Measurements from ENCODE around the gene APOBEC3C.

DNA sequence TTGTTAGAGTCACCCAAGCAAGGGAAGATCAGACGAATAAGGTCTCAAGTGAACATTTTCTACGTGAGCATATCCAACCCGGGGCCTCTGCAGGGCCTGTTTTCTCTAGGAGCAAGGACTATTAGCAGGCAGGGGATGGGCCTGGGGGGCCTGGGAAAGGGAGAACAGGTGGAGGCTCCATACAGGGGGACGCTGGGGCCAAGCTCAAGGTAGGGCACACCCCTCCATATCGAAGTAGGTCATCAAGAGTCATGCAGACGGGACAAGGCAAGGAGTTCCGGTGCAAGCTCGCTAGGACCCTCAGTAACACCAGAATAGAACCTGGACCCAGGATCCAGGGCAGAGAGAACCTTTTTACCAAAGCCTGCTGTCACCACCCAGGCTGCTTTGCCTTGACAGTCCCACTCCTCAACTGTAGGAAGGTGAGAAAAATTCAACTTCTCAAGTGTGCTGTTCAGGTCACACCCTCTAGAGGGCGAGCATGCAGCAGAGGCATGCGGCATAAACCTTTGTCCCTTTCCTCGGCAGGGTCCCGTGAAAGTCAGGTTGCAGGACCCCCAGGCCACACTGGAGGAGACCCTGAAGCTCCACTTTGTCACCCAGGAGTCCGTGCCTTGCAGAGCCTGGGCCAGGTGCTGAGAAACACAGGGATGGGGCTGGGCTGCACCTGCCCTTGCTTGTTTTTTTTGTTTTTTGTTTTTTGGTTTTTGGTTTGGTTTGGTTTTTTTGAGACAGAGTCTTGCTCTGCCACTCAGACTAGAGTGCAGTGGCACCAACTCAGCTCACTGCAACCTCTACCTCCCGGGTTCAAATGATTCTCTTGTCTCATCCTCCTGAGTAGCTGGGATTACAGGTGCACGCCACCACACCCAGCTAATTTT is 40.5 kb upstream of the APOBEC3C start:
- TF ChIP-seq, protein P1, sequence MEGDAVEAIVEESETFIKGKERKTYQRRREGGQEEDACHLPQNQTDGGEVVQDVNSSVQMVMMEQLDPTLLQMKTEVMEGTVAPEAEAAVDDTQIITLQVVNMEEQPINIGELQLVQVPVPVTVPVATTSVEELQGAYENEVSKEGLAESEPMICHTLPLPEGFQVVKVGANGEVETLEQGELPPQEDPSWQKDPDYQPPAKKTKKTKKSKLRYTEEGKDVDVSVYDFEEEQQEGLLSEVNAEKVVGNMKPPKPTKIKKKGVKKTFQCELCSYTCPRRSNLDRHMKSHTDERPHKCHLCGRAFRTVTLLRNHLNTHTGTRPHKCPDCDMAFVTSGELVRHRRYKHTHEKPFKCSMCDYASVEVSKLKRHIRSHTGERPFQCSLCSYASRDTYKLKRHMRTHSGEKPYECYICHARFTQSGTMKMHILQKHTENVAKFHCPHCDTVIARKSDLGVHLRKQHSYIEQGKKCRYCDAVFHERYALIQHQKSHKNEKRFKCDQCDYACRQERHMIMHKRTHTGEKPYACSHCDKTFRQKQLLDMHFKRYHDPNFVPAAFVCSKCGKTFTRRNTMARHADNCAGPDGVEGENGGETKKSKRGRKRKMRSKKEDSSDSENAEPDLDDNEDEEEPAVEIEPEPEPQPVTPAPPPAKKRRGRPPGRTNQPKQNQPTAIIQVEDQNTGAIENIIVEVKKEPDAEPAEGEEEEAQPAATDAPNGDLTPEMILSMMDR (IDR thresholded peaks at IDR 0.05): peak in 11 of 12 donors; percentile 42 to 85 (median 67)
- TF ChIP-seq POLR2A (IDR thresholded peaks at IDR 0.05): no peak

All from heart left ventricle (tissue), 13 donors.